Activated CD4-positive, alpha-beta T cell treated with anti-CD3 and anti-CD28 coated beads for 36 hours (primary cell): ENCODE results near the gene BUD31. TPM values are rescaled to one million over a fixed set of nuclear protein-coding genes. Genes with fewer than 3 reads are reported as not detected.
"Not testable (repeated sequence)": the region's sequence is repeated elsewhere in the genome, so short reads cannot be mapped to it uniquely, and the experiment has no call there.

Experiments used
- ATAC-seq: fragments of 200-7000 bp; cut with Tn5 transposase; one replicate; pipeline ENCODE4 v1.10.0; 2021; ENCODE audit warnings: mild to moderate bottlenecking, moderate library complexity
- CTCF ChIA-PET: fragments of 350-600 bp; sonication (Branson Sonifier 250); formaldehyde crosslinking; loops from one replicate; lab custom pipeline; 2021; ENCODE audit warnings: antibody characterized with exemption; lab: Charles Lee
- POLR2A ChIA-PET: fragments of 350-600 bp; sonication (Branson Sonifier 250); formaldehyde crosslinking; loops from one replicate; lab custom pipeline; 2021; ENCODE audit warnings: antibody characterized with exemption, inconsistent platforms; lab: Charles Lee
- DNase-seq: peaks from one replicate; pipeline ENCODE4 v3.0.0-alpha.2; 2020
- H3K27ac Mint-ChIP-seq: one replicate; pipeline ENCODE4 v1.8.0; 2021; ENCODE audit warnings: mixed read lengths
- H3K27me3 Mint-ChIP-seq: one replicate; pipeline ENCODE4 v1.8.0; 2021; ENCODE audit warnings: mixed read lengths
- H3K36me3 Mint-ChIP-seq: one replicate; pipeline ENCODE4 v1.8.0; 2021; ENCODE audit warnings: low read depth, mixed read lengths
- H3K4me1 Mint-ChIP-seq: one replicate; pipeline ENCODE4 v1.8.0; 2021; ENCODE audit warnings: mixed read lengths
- H3K4me3 Mint-ChIP-seq: one replicate; pipeline ENCODE4 v1.8.0; 2021; ENCODE audit warnings: mild to moderate bottlenecking, moderate library complexity, mixed read lengths
- H3K9me3 Mint-ChIP-seq: one replicate; pipeline ENCODE4 v1.8.0; 2021; ENCODE audit warnings: low read depth, mixed read lengths
- intact Hi-C, 2 experiments: fragments of 100-400 bp; cut with DNase I in 1 of 2; cut with micrococcal nuclease in 1 of 2; formaldehyde crosslinking; loops; one replicate each; pipeline versions ENCODE4 v1.14.2 to v1.15.1; 2022 to 2024; cut with DNase I, micrococcal nuclease
- total RNA-seq, 2 experiments: library from RNA; stranded (reverse); gene quantifications; one replicate each; pipeline ENCODE4 v1.2.3, GENCODE V29; 2021

The BUD31 gene
- total RNA-seq, 2 experiments from 2014 or later, result 140 to 190 TPM

DNA sequence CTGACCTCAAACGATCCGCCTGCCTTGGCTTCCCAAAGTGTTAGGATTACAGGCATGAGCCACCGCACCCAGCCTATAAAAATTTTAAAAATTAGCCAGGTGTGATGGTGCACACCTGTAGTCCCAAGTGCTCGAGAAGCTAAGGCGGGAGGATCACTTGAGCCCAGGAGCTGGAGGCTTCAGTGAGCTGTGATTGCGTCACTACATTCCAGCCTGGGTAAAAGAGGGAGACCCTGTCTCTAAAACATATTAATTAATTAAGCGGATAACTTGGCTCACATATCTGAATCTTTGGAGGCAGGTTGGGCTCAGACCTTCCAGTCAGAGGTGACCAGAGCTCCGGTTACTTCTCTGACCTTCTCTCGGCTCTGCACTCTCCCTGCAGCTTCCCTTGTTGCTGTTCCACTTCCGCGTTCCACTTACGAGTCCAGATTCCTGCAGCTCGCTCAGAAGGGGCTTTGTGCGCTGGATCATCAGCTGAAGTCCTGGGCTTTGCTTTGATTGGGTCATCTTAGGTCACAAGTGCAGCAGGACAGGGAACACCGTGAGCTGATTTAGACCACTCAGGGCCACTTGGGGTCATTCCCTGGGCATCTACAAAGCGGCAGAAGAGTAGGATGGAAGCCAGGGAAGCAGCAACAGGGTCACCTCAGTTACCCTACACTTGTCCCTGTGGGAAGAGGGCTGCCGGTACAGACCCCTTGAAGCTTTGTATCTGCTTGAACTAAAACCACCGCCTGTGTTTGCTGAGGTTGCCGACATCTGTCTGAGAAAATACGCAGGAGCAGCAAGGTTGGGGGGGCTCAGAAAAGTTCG is 36.3 kb upstream of the BUD31 start:
- POLR2A ChIA-PET, result interaction anchor here (0.6 kb wide), 2 partner anchors 45 to 243 kb away, joined by 3 to 6 read pairs; no protein-coding TSS in a partner anchor
- Mint-ChIP-seq H3K27me3 (no peaks in the 10 kb centered on the region), H3K4me1 (peaks cover 16% of the 10 kb centered on the region), H3K4me3 (peak overlapping the region; percentile 55), H3K27ac (peak overlapping the region; percentile 69), H3K9me3 (no peaks in the 10 kb centered on the region), H3K36me3 (peaks cover 18% of the 10 kb centered on the region)
- CTCF ChIA-PET, result interaction anchor here (0.5 to 1.2 kb wide), 3 partner anchors 36 to 1529 kb away, joined by 3 to 4 read pairs (median 3); partner anchors contain the start of genes BUD31 and PDAP1
- intact Hi-C loops, result loop anchor here in 1 of 2 experiments (5.0 kb wide), 1 partner anchor 35 kb away; the partner anchor contains the start of genes BUD31 and PDAP1
- DNase-seq (no peak), ATAC-seq (no peak)

DNA sequence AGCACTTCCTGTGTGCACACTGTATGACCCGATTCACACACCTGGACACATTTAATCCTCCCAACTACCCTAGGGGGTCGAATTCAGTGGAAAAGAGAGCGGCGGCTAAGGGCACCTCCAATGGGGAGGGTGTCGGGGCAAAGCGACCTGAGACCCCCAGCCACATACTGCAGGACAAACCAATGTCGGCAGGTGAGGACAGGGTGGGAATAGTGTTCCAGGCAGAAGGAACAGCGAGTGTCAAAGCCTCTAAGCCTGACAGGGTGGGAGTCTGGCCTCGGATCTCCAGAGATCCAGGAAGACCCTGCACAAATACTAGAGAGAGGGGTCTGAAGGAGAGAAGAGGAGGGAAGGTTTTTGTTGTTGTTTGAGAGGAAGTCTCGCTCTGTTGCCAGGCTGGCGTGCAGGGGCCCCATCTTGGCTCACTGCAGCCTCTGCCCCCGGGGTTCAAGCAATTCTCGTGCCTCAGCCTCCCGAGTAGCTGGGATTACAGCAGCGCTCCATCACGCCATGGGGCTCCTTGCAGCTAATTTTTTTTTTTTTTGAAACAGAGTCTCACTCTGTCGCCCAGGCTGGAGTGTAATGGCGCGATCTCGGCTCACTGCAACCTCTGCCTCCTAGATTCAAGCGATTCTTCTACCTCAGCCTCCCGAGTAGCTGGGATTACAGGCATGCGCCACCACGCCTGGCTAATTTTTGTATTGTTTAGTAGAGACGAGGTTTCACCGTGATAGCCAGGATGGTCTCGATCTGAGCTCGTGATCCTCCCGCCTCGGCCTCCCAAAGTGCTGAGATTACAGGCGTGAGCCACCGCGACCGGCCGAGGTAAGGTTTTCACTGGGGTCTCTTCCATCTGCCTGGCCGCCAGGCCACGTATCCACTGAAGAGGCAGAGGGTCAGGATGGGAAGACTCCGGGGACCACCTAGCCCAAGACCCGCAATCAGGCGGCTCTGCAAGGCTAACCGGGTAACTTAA is 35.4 kb upstream of the BUD31 start:
- DNase-seq, result no peak
- ChIA-PET CTCF (interaction anchor here (0.5 to 1.2 kb wide), 4 partner anchors 36 to 1528 kb away, joined by 3 to 4 read pairs (median 3); partner anchors contain the start of genes BUD31 and PDAP1), POLR2A (interaction anchor here (0.6 to 1.0 kb wide), 5 partner anchors 17 to 242 kb away, joined by 3 to 8 read pairs (median 3); partner anchors contain the start of gene BUD31)
- Mint-ChIP-seq H3K27ac (peak overlapping the region; percentile 69), H3K4me1 (peaks cover 22% of the 10 kb centered on the region), H3K4me3 (peak overlapping the region; percentile 72), H3K27me3 (no peaks in the 10 kb centered on the region), H3K9me3 (no peaks in the 10 kb centered on the region), H3K36me3 (peaks cover 25% of the 10 kb centered on the region)
- intact Hi-C loops, result loop anchor here (1.0 to 5.0 kb wide), 8 partner anchors 20 to 494 kb away; partner anchors contain the start of genes BUD31 (in 2 of the 2), PDAP1 (in 2 of the 2), ARPC1A (in 1 of the 2) and ZKSCAN5 (in 1 of the 2)
- ATAC-seq, result no peak

DNA sequence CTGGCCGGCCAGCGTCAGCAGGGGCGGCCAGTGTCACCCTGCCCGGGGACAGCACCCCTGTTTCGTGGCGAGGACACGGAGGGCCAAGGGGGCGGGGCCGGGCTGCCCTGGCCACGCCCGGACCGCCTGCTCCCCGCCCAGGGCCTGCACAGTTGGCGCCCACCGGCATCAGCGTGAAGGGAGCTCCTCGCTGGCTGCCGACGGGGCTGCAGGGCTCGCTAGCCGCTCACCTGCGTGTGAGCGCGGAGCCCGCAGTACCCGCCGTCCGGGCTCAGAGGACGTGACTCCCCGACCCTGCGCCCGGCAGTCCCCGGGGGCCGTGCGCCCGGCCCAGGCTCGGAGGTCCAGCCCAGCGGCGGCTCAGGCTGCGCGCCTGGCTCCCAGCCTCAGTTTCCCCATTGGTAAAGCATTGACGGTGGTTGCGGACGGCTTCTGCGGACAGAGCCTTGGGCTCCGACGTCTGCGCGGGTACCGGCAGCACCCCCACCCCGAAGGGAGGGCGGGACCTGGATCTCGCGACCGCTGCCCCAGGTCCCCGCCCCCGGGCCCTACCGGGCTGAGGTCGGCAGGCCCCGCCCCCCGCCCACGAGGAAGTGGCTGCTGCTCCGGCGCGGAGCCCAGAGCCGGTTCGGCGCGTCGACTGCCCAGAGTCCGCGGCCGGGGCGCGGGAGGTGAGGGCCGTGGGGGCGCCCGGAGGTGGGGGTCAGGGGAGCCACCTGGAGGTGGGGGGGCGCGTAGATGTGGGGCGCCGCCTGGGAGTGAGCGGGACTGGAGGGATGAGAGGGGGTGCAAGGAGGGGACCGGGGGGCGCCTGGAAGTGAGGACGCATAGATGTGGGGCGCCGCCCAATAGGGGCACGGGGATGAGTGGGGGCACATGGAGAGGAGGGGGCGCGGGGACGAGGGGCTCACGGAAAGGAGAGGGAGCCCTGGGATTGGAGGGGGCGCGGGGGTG is 34.4 kb upstream of the BUD31 start, which contains the start of gene ARPC1B:
TSS of gene ARPC1B (plus strand) at position 620 of the 954 bp plus-strand sequence. CDS start 10,985 bp downstream, outside the sequence.
- intact Hi-C loops, result loop anchor here (1.0 to 5.0 kb wide), 9 partner anchors 19 to 495 kb away; partner anchors contain the start of genes BUD31 (in 2 of the 2), PDAP1 (in 2 of the 2), ARPC1A (in 1 of the 2) and ATP5MF (in 1 of the 2)
- H3K27me3 Mint-ChIP-seq, result no peaks in the 10 kb centered on the region
- POLR2A ChIA-PET, result interaction anchor here (0.6 to 1.0 kb wide), 6 partner anchors 16 to 36 kb away, joined by 3 to 8 read pairs (median 4); partner anchors contain the start of genes BUD31 and PDAP1

DNA sequence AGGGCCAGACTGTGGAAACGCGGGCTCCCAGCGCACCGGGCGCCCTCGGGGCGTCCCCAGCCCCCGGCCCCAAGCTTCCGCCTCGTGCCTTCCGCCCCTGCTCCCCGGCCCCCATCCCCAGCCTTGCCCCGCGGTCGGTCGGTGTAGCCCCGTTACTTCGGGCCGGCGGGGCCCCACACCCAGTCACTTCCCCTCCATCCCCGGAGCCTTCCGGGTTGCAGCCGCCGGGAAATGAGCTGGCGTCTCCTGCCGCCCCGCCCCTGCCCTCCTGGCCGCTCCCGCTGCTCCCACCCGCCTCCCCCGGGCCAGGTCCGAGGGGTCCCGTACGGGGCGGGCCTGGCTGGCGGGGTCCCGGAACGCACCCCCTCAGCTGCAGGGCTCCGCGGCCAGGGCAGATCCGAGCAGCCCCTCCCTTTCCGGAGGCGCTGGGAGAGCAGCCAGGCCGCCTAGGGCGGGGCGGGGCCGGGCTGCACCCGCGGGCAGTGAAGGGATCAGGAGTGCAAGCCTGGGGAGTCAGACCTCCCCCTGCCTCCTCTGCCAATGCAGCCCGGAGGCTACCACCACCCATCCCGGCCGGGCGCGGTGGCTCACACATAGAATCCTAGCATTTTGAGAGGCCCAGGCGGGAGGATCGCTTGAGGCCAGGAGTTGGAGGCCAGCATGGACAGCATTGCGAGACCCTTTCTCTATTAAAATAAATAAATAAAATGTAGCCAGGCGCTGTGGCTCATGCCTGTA is 33.5 kb upstream of the BUD31 start:
- Mint-ChIP-seq H3K36me3 (peaks cover 31% of the 10 kb centered on the region), H3K27me3 (no peaks in the 10 kb centered on the region), H3K27ac (peak overlapping the region; percentile 67), H3K9me3 (no peaks in the 10 kb centered on the region), H3K4me1 (peaks cover 35% of the 10 kb centered on the region), H3K4me3 (peak overlapping the region; percentile 72)
- ChIA-PET CTCF (no interaction called here), POLR2A (interaction anchor here (0.6 to 1.2 kb wide), 4 partner anchors 32 to 1577 kb away, joined by 3 to 4 read pairs (median 4); partner anchors contain the start of genes BUD31 and PDAP1)
- DNase-seq (peak; percentile 82), ATAC-seq (peak; percentile 54)
- intact Hi-C loops, result loop anchor here in 1 of 2 experiments (1.0 to 2.0 kb wide), 3 partner anchors 91 to 184 kb away; partner anchors contain the start of genes ATP5MF, ZKSCAN5 and ZNF655

More for the DNA sequence above, 34.4 kb upstream of the BUD31 start, which contains the start of gene ARPC1B:
- CTCF ChIA-PET, result interaction anchor here (0.6 kb wide), 1 partner anchor 271 kb away, joined by 3 read pairs; no protein-coding TSS in a partner anchor
- Mint-ChIP-seq H3K27ac (peak within 1 kb of the TSS; percentile 67), H3K4me1 (peaks cover 28% of the 10 kb centered on the region), H3K4me3 (peak within 1 kb of the TSS; percentile 72), H3K9me3 (no peaks in the 10 kb centered on the region), H3K36me3 (peaks cover 28% of the 10 kb centered on the region)
- DNase-seq, result peak; percentile 94
- peak; percentile 61 for ATAC-seq

DNA sequence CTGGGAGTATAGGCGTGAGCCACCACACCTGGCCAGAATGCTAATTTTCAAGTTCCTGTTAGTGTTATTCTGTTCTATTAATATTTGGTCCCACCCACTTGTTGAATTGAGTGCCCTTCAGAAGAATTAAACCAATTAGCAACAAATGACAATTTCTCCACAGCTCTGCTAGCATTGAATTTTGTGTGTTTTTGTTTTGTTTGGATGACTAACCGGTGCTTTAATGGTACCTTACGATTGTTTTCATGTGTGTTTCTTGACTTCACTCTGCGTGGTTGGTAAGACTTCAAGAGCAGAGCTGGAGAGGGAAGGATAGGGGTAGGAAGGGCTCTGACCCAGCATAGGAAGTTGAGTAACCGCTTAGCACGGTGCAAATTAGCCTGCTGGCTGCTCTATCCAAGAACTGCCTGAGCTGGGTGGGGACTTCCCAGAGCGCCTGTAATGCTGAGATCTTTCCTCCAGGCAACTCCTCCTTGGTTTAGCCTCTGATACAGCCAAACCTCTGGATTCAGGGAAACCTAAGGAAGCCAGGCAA is 29.7 kb upstream of the BUD31 start:
- Mint-ChIP-seq H3K4me3 (peak overlapping the region; percentile 78), H3K27ac (peak overlapping the region; percentile 96), H3K36me3 (peaks cover 50% of the 10 kb centered on the region), H3K9me3 (no peaks in the 10 kb centered on the region), H3K27me3 (no peaks in the 10 kb centered on the region), H3K4me1 (peaks cover 57% of the 10 kb centered on the region)
- ChIA-PET CTCF (interaction anchor here (0.6 to 1.0 kb wide), 3 partner anchors 26 to 722 kb away, joined by 3 to 4 read pairs (median 4); partner anchors contain the start of gene MCM7), POLR2A (interaction anchor here (1.0 to 1.5 kb wide), 2 partner anchors 13 to 30 kb away, joined by 3 to 5 read pairs; partner anchors contain the start of genes BUD31 and PDAP1)
- DNase-seq (peak; percentile 74), ATAC-seq (peak; percentile 25)
- intact Hi-C loops, result no loop called here

DNA sequence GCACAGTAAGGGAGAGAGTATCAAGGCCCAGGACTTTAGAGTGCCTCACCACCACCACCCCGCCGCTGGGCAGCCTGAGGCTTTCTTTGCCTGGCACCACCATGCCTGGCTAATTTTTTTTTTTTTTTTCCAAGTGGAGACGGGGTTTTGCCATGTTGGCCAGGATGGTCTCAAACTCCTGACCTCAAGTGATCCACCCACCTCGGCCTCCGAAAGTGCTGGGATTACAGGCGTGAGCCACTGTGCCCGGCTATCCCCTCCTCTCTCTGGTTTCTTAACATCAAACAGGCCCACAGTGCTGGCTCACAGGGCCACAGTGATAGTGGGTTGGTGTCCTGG is 29.1 kb upstream of the BUD31 start:
- peak overlapping the region; percentile 96 for H3K27ac Mint-ChIP-seq
- intact Hi-C loops, result loop anchor here (1.0 to 5.0 kb wide), 4 partner anchors 55 to 1097 kb away; partner anchors contain the start of genes ARPC1A (in 1 of the 2), BRI3 (in 1 of the 2), CPSF4 (in 1 of the 2) and PTCD1 (in 1 of the 2)
- not testable (repeated sequence) for H3K9me3 Mint-ChIP-seq, H3K27me3 Mint-ChIP-seq, ATAC-seq, DNase-seq
- ChIA-PET POLR2A (interaction anchor here (1.0 to 1.5 kb wide), 2 partner anchors 13 to 29 kb away, joined by 3 to 5 read pairs; partner anchors contain the start of genes BUD31 and PDAP1), CTCF (interaction anchor here (1.0 kb wide), 1 partner anchor 27 kb away, joined by 4 read pairs; no protein-coding TSS in a partner anchor)
- H3K4me3 Mint-ChIP-seq, result peak overlapping the region; percentile 78
- H3K4me1 Mint-ChIP-seq, result peaks cover 62% of the 10 kb centered on the region
- peaks cover 55% of the 10 kb centered on the region for H3K36me3 Mint-ChIP-seq

DNA sequence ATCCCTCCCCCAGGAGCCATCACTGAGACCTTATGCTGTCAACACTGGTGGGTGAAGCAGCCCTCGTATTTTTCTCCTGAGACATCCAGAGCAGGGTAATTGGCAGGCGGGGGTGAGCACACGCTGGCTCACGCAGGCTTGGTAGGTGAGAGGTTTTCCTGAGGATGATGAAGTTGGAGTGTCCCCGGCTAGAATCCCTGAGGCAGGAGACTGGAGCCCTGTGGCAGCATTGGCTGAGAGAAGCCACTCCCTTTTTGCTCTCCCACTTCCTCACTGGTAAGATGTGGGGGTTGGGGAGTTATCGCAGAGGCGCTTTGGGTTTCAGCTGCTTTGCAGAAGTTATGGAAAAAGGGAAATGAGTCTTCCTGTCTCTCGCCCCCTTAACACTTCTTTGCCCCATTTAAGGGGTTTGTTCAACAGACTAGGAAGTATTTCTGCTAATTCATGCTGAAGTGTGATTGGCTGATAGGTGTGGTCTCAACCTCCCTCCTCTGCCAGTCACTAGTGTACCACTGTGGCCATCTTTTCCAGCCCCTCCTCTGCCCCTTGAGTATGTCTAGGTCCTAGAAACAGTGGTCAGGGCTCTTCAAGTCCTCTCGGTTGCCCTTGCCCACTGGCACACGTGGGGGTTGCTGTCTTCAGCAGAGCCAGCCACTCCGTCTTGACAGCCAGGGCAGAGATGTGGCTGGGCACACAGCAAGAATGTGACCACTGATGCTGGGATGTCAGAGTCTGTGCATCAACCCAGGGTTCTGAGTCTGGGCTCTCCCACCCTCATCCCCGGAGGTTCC is 28.5 kb upstream of the BUD31 start:
- H3K27ac Mint-ChIP-seq, result peak overlapping the region; percentile 96
- H3K27me3 Mint-ChIP-seq, result no peaks in the 10 kb centered on the region
- peak; percentile 22 for ATAC-seq
- ChIA-PET POLR2A (interaction anchor here (1.0 to 1.5 kb wide), 5 partner anchors 12 to 29 kb away, joined by 3 to 11 read pairs (median 4); partner anchors contain the start of genes BUD31 and PDAP1), CTCF (no interaction called here)
- no peaks in the 10 kb centered on the region for H3K9me3 Mint-ChIP-seq
- peaks cover 55% of the 10 kb centered on the region for H3K36me3 Mint-ChIP-seq
- peak overlapping the region; percentile 78 for H3K4me3 Mint-ChIP-seq
- H3K4me1 Mint-ChIP-seq, result peaks cover 62% of the 10 kb centered on the region
- DNase-seq, result peak; percentile 69
- intact Hi-C loops, result loop anchor here (1.0 to 5.0 kb wide), 4 partner anchors 55 to 1098 kb away; partner anchors contain the start of genes ARPC1A (in 1 of the 2), BRI3 (in 1 of the 2), CPSF4 (in 1 of the 2) and PTCD1 (in 1 of the 2)
